GM12875 (cell line): ENCODE measurements around the gene MNX1.

Experiments
- H3K4me3 ChIP-seq: one replicate; pipeline ENCODE4 v1.5.1; 2011; ENCODE audit warnings: low read depth, low read length, control low read depth
- TF ChIP-seq, protein P1 (sequence below): IDR thresholded peaks from 2 replicates; pipeline ENCODE4 v1.5.1; 2011; ENCODE audit warnings: low read depth, mild to moderate bottlenecking, control low read depth, inconsistent platforms, low read length, moderate library complexity, borderline replicate concordance; ENCODE audit not compliant: insufficient read depth

MNX1 gene

DNA sequence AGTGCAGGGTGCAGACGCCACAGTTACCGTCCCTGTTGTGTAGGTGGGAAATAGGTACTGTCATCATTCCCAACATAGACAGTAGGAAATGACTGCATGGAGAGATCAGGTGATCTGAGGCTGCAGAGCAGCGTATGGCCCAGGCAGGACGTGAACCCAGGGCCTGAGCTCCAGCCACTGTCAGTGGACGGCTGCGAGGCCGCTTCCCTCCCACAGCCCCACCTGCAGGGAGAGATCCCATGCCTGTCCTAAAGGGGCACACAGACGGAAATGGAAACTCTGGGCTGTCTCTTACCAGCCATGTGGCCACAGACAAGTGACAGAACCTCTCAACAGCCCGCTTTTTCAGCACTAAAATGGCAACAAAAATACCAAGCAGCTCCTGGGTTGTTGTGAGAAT is 44.5 kb upstream of the MNX1 start:
- TF ChIP-seq, protein P1, sequence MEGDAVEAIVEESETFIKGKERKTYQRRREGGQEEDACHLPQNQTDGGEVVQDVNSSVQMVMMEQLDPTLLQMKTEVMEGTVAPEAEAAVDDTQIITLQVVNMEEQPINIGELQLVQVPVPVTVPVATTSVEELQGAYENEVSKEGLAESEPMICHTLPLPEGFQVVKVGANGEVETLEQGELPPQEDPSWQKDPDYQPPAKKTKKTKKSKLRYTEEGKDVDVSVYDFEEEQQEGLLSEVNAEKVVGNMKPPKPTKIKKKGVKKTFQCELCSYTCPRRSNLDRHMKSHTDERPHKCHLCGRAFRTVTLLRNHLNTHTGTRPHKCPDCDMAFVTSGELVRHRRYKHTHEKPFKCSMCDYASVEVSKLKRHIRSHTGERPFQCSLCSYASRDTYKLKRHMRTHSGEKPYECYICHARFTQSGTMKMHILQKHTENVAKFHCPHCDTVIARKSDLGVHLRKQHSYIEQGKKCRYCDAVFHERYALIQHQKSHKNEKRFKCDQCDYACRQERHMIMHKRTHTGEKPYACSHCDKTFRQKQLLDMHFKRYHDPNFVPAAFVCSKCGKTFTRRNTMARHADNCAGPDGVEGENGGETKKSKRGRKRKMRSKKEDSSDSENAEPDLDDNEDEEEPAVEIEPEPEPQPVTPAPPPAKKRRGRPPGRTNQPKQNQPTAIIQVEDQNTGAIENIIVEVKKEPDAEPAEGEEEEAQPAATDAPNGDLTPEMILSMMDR, result no peak
- no peak overlapping the region for H3K4me3 ChIP-seq

DNA sequence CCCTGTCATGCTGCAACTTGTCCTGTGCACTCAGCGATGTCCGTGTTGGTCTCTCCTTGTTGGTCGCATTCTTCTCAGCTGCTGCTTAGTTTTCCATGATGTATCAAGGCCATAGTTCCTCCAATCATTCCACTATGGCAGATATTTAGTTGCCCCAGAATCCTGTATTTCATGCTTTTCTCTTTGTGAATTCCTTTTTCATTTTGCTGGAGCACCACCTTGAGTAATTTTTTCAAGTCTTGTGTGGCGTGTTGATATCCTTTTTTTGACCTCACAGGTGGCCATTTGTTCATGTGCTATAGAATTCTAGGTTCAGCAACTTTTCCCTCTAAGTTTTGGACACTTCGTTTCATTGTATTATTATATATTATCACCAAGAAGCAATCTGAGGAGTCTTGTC is 42.7 kb upstream of the MNX1 start:
- no peak overlapping the region for H3K4me3 ChIP-seq

DNA sequence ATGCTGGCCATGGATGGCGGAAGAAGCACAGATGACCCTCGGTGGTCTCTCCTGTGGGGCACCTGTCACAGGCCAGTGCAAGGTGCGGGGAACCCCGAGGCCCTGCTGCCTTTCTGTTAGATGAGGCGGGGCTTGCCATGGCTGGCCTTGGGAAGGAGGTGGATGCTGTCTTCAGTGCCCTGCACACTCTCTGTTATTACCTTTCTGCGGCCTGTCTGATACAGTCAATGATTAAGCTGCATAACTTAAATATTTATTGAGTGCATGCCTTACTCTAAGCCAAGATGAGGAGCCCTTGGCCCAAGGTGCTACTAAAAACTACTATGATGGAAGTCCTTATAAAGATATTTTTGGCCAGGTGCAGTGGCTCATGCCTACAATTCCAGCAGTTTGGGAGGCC is 36.7 kb upstream of the MNX1 start:
- no peak overlapping the region for H3K4me3 ChIP-seq
- TF ChIP-seq, protein P1, result no peak

More for the DNA sequence above, 42.7 kb upstream of the MNX1 start:
- TF ChIP-seq, protein P1, result no peak

DNA sequence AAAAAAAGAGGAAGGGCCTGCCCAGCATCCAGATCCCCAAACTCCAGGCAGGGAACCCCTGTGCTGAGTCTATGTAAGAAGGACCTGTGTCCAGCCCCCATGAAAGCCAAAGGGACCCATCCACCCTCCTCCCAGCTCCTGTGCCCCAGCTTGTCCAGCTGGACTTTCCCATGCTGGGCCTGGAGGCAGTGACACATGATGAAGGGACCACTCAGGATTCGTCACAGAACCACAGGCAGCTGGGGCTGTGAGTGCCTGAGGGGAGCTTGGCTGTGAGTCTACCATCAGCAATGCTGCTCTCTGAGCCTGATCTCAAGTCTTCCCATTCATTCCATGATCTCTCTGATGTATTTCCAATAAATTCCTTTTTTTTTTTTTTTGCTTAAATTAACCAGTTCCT is 36.2 kb upstream of the MNX1 start:
- H3K4me3 ChIP-seq, result no peak overlapping the region
- TF ChIP-seq, protein P1, result no peak

DNA sequence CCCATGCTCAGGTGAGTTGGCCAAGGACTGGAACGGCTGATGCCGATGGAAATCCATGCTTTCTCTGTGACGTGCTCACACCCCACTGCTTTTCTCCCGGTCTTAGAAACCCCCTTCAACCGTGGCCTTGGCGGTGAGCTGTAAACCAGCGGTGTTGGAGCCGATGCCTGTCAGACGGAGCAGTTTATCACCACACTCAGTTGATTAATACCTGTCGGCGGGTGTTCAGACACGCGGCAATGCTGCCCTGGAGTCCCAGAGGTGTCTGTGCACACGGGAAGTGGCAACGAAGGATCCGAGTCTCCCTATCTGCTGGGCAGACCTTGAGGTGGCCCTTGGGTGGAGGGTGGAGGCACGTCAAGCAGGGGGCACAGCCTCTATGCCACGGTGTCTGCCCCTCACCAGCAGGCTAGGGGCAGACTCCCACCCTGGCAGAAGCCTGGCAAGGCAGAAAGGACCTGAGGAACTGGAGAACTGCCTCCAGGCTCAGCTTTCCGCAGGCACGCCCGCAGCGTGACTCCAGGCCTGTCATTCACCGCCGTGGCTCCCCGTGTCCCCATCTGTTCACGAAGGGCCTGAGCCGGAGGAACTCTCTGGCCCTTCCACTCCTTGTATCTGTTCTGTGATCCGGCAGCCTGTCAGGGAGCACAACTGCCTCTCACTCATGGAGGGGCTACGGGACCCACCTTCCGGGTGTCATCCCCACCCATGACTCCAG is 34.6 kb upstream of the MNX1 start:
- no peak overlapping the region for H3K4me3 ChIP-seq
- TF ChIP-seq, protein P1, result no peak

DNA sequence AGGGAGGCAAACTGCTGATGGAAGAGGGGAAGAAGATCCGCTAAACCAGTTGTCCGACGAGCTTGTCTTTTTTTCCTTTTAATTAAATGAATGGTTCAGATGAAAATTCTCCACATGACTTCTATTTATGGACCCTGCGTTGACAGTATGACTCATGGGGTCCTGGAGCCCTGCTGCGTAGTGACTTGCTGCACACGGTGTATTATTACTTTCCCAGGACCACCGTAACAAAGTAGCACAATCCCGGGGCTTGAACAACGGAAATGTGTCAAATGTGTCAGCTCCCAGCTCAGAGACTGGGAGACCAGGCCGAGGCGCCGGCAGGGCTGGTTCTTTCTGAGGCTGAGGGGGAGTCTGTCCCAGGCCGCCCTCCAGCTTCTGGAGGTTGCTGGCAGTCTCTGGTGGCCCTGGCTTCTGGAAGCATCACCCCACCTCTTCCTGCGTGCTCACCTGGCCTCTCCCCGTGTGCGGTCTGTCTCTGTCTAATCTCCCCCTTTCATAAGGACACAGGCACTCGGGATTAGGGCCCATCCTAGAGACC is 33.8 kb upstream of the MNX1 start:
- H3K4me3 ChIP-seq, result no peak overlapping the region
- TF ChIP-seq, protein P1, result no peak

DNA sequence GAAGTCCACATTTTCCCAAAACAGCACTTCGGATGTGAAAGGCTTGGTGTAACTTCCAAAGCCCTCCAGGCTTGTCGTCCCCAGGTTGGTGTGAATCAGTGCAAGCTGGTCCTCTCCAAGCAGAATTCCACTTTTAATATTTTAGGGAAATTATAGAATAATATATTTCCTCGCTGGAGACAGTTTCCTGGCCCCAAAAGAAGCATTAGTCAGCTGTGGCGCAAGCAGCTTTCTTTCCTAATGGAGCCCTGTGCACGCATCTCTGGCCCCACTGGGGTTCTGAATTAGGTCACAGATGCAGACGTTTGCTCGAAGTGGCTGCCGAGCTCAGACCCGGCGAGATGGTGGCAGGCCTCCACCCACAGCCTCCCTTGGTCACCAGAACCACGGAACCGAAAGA is 33.3 kb upstream of the MNX1 start:
- TF ChIP-seq, protein P1, result no peak
- no peak overlapping the region for H3K4me3 ChIP-seq
